ENCODE measurements around the gene PRSS3.
"Not testable (repeated sequence)": the region's sequence is repeated elsewhere in the genome, so short reads cannot be mapped to it uniquely, and the experiment has no call there.

- TF ChIP-seq CTCF (conservative IDR thresholded peaks at IDR 0.05 in 1 of 2, IDR thresholded peaks at IDR 0.05 in 1 of 2; ENCODE audit: low read depth in 1 of 2, low read length in 2 of 2); EZH2 (IDR thresholded peaks at IDR 0.05; ENCODE audit: low read length, missing control alignments): not testable (repeated sequence)
Measured at GRCh38 chr9:33763709-33764108, 31.7 kb upstream of the PRSS3 start.
